HG03442 (cell line): Measurements from ENCODE around the gene NCBP1.
"Not testable (repeated sequence)": the region's sequence is repeated elsewhere in the genome, so short reads cannot be mapped to it uniquely, and the experiment has no call there.

Experiments
- ATAC-seq: cut with Tn5 transposase; IDR thresholded peaks from one replicate; pipeline ENCODE4 v1.9.1; 2021; ENCODE audit warnings: mild to moderate bottlenecking, moderate library complexity; ENCODE audit not compliant: unreplicated experiment

The NCBP1 gene

DNA sequence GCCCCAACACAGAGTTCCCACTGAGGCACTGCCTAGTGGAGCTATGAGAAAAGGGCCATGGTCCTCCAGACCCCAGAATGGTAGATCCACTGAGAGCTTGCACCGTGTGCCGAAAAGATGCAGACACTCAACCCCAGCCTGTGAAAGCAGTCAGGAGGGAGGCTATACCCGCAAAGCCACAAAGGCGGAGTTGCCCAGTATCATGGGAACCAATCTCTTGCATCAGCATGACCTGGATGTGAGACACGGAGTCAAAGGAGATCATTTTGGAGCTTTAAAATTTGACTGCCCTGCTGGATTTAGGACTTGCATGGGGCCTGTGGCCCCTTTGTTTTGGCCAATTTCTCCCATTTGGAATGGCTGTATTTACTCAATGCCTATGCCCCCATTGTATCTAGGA is 11.1 kb upstream of the NCBP1 start:
- ATAC-seq = not testable (repeated sequence)

GRCh38 chr9:97623946-97624345 is 9.7 kb upstream of the NCBP1 start:
- no peak for ATAC-seq

GRCh38 chr9:97625620-97626019 is 8.0 kb upstream of the NCBP1 start:
- ATAC-seq = no peak

GRCh38 chr9:97627624-97628023 is 6.0 kb upstream of the NCBP1 start:
- ATAC-seq = no peak

DNA sequence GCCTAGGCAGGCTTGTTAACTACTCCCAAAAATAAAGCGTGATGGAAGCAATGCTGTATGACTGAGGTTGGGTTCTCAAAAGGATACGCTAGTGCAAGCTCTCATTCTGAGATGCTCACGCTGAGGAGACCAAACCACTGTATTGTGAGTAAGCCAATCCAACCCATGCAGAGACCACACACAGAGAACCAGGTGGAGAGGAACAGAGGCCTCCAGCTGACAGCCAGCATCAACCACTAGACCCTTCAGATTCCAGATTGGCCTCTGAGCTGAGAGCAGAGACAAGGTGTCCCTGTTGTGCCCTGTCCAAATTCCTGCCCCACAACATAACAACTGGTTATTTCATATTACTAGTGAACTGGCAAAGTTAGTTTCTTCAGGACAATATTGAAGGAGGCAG is 5.0 kb upstream of the NCBP1 start:
- ATAC-seq = no peak

GRCh38 chr9:97629156-97629555 is 4.5 kb upstream of the NCBP1 start:
- no peak for ATAC-seq

GRCh38 chr9:97630591-97630990 is 3.0 kb upstream of the NCBP1 start:
- no peak for ATAC-seq

- peak; percentile 5 for ATAC-seq
Observed at GRCh38 chr9:97632248-97632984, 1.2 kb upstream of the NCBP1 start.

DNA sequence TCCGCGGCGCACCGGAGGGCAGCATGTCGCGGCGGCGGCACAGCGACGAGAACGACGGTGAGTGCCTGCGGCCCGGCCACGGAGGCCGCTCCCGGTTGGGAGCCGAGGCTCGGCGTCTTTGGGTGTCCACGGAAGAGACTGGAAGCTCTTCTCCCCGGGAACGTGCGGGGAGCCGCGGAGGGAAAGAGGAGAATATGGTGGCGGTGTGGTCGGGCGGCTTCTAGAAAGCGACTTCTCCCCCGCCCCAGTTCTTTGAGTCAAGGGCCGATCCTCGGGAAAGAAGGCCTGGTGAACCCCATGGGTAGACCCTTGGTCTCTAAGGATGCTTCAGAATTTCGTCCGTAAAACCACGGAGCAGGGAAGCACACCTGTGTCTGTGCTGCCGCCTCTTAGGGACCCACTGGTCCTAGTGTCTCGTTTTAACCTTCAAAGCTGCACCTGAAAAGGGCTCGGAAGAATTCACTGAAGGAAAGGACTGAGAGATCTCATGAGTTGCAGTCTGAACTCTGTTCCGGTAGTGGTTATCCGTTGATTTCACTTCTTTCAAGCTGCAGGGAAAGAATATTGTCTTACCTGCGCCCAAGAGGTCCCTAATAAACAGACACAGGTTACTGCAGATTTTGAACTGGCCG is 354 bp downstream of the NCBP1 start:
- ATAC-seq = no peak

GRCh38 chr9:97635026-97635425 is 1.4 kb downstream of the NCBP1 start:
- no peak for ATAC-seq

DNA sequence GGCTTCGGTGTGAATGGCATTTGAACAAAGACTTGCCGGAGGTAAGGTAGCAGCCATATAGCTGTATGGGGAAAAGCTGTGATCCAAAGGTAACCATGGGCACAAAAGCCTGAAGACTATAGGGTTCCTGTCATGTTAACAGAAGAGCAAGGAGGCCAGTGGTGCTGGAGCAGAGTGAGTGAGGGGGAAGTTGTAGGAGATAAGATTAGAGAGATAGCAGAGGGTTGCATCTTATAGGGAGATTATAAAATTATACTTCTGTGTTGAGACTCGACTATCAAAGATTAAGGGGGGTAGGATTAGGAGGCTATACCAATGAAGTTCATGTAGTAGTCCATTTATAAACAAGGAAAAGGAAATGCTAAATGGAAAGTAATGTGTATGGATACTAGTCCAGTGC is 3.3 kb downstream of the NCBP1 start:
- no peak for ATAC-seq

DNA sequence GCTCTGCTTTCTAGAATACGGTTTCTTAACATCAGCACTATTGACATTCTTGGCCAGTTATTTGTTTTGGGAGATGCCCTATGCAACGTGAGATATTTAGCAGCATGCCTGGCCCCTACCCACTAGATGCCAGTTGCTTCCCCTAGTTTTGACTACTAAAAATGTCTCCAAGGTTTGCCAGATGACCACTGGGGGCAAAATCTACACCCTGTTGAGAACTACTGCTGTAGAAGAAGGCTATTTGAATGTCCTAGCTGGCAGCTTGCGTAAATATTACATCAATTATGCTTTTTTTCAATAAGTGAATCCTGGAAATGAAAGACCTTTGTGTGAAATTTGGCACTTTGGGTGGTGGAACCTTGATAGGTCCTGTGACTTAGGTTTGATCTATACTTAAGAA is 5.0 kb downstream of the NCBP1 start:
- ATAC-seq = no peak

DNA sequence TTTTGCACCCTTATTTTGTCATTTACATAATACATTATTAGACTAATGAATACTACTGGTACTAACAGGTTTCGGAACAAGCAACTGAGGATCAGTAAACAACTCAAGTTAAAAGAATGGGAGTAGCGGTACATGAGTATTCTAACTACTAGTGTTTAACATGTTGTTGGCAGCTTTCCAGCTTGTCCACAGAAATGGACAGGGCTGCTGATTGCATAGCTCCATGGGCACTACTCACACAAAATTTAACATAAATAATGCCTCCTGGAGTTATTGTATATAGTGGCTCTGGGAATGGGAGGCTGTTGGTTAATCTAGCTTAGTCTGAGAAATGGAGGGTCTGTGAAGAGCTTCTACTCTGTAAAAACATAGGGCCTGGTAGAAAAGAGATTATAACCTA is 6.7 kb downstream of the NCBP1 start:
- no peak for ATAC-seq

DNA sequence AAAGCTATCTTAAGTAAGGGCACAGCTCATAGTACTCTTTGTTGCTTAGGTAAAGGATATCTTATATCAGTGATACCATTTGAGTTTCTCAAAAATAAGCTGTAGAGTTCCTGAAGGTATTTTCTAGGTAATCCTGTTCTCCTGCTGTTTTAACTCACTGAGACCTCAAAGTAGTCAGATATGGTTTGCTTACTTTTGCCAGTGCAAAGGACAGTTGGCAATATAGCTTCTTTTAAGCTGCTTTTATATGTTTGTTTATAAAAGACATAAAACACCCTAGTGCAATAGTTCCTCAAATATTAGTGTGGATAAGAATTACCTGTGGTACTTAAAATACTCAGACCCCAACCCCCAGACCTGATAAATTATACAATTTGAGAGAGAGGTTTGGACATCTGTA is 12.1 kb downstream of the NCBP1 start:
- no peak for ATAC-seq

- no peak for ATAC-seq
Observed at GRCh38 chr9:97647996-97648395, 14.4 kb downstream of the NCBP1 start.

DNA sequence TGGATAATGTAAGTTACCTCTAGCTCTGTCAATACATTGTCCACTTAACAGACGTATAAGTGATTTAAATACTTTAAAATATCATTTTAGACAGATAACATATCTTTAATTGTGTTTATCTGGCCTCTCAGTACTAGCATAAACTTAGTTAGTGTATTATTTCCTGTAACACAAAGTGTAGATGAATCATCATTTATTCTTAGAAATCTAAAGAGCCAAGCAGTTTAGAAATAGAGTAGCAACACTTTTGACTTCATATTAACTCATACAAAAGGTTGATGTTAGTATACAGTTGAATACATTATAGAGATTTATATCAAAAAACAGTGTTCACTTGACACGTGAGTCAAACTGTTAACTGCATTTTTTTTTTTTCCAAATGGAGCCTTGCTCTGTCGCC is 18.0 kb downstream of the NCBP1 start:
- ATAC-seq = no peak

DNA sequence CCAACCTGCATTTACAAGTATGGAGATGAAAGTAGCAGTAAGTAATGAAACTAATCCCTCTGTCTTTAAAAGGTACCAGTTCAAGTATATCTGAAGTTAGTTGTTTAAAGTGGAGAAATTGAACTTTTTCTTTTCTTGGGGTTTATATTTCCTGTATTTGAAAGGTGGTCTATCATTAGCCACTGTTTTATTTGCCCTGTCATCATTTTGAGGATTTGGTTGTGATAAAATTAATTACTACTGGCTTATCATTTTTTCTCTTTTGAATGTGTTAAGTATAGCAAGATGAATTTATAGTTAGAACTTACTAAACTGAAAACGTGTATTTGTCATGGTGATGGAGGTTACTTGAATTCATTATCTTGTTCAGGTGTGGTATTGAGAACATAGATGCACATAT is 25.1 kb downstream of the NCBP1 start:
- no peak for ATAC-seq

- ATAC-seq = no peak
Observed at GRCh38 chr9:97659771-97660170, 26.1 kb downstream of the NCBP1 start.

- no peak for ATAC-seq
Observed at GRCh38 chr9:97660340-97660739, 26.7 kb downstream of the NCBP1 start.

- ATAC-seq = no peak
Observed at GRCh38 chr9:97660847-97661246, 27.2 kb downstream of the NCBP1 start.

DNA sequence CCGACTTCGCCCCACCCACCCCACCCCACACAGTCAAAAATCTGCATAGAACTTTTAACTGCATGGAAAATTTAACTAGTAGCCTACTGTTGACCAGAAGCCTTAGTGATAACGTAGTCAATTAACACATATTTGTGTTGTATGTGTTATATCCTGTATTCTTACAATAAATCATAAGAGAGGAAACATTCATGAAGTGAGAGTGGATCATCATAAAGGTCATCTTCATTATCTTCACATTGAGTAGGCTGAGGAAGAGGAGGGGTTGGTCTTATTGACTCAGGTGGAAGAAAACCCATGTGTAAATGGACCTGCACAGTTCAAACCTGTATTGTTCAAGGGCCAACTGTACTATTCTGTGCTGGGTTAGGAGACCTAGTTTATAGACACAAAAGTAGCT is 32.1 kb downstream of the NCBP1 start:
- no peak for ATAC-seq

- no peak for ATAC-seq
Observed at GRCh38 chr9:97666907-97667686, 33.5 kb downstream of the NCBP1 start.
